GM21723 (cell line): Measurements from ENCODE around the gene NUAK2.
"Not testable (repeated sequence)": the region's sequence is repeated elsewhere in the genome, so short reads cannot be mapped to it uniquely, and the experiment has no call there.

ENCODE experiments used
- ATAC-seq: cut with Tn5 transposase; IDR thresholded peaks from one replicate; pipeline ENCODE4 v1.9.1; 2021; ENCODE audit warnings: mild to moderate bottlenecking, moderate library complexity; ENCODE audit not compliant: unreplicated experiment

The NUAK2 gene

GRCh38 chr1:205300149-205300548 lies 21.4 kb downstream of the NUAK2 start:
- no peak for ATAC-seq

GRCh38 chr1:205298191-205298994 lies 23.2 kb downstream of the NUAK2 start:
- no peak for ATAC-seq

GRCh38 chr1:205297546-205298177 lies 23.9 kb downstream of the NUAK2 start:
- ATAC-seq: not testable (repeated sequence)

GRCh38 chr1:205296154-205296553 lies 25.4 kb downstream of the NUAK2 start:
- no peak for ATAC-seq

- ATAC-seq: no peak
Observed at GRCh38 chr1:205294934-205295333, 26.6 kb downstream of the NUAK2 start.

- no peak for ATAC-seq
Observed at GRCh38 chr1:205294175-205294917, 27.2 kb downstream of the NUAK2 start.

- no peak for ATAC-seq
Observed at GRCh38 chr1:205293350-205294074, 28.0 kb downstream of the NUAK2 start.

GRCh38 chr1:205291596-205291995 lies 29.9 kb downstream of the NUAK2 start:
- no peak for ATAC-seq

- peak; percentile 82 for ATAC-seq
Observed at GRCh38 chr1:205287767-205288559, 33.6 kb downstream of the NUAK2 start.

- ATAC-seq: no peak
Observed at GRCh38 chr1:205287076-205287475, 34.5 kb downstream of the NUAK2 start.

GRCh38 chr1:205286335-205286950 lies 35.1 kb downstream of the NUAK2 start:
- peak; percentile 34 for ATAC-seq

GRCh38 chr1:205285381-205286101 lies 36.0 kb downstream of the NUAK2 start:
- peak; percentile 40 for ATAC-seq

- ATAC-seq: no peak
Observed at GRCh38 chr1:205284420-205285144, 37.0 kb downstream of the NUAK2 start.

- ATAC-seq: no peak
Observed at GRCh38 chr1:205283270-205284147, 38.0 kb downstream of the NUAK2 start.

GRCh38 chr1:205280666-205281395 lies 40.7 kb downstream of the NUAK2 start:
- not testable (repeated sequence) for ATAC-seq

GRCh38 chr1:205279986-205280385 lies 41.6 kb downstream of the NUAK2 start:
- no peak for ATAC-seq

GRCh38 chr1:205276689-205277065 lies 44.9 kb downstream of the NUAK2 start:
- ATAC-seq: no peak
